Mesenchymal stem cell (in vitro differentiated cells and primary cell): ENCODE results near the gene KRT4.

Source experiments
- DNase-seq: peaks from one replicate; pipeline ENCODE4 v3.0.0-alpha.2; 2013
- H2AFZ ChIP-seq: one replicate; pipeline ENCODE4 v1.6.1; 2013; ENCODE audit warnings: low read depth, mild to moderate bottlenecking, control low read depth, inconsistent platforms, low read length, moderate library complexity
- H2AK5ac ChIP-seq: 2 replicates; pipeline ENCODE4 v1.6.1; 2013; ENCODE audit warnings: low read length, moderate library complexity, mild to moderate bottlenecking, inconsistent platforms; ENCODE audit not compliant: severe bottlenecking
- H2BK120ac ChIP-seq: one replicate; pipeline ENCODE4 v1.6.1; 2013; ENCODE audit warnings: low read depth, mild to moderate bottlenecking, inconsistent platforms, low read length, moderate library complexity
- H2BK12ac ChIP-seq, 2 experiments: one replicate each; pipeline ENCODE4 v1.6.1; 2013; ENCODE audit warnings: inconsistent platforms in 2 of 2, low read length in 2 of 2, mild to moderate bottlenecking in 2 of 2, moderate library complexity in 2 of 2, control low read depth in 1 of 2
- H2BK15ac ChIP-seq: one replicate; pipeline ENCODE4 v1.6.1; 2013; ENCODE audit warnings: mild to moderate bottlenecking, low read depth, inconsistent platforms; ENCODE audit not compliant: poor library complexity, severe bottlenecking
- H2BK5ac ChIP-seq: 2 replicates; pipeline ENCODE4 v1.6.1; 2013; ENCODE audit warnings: low read depth, mild to moderate bottlenecking, low read length, control low read depth, inconsistent platforms; ENCODE audit not compliant: poor library complexity, severe bottlenecking
- H3K14ac ChIP-seq, 2 experiments: one replicate each; pipeline ENCODE4 v1.6.1; 2013; ENCODE audit warnings: inconsistent platforms in 2 of 2, low read length in 2 of 2, control low read depth in 1 of 2, mild to moderate bottlenecking in 1 of 2, moderate library complexity in 1 of 2
- H3K18ac ChIP-seq, 2 experiments: one replicate each; pipeline ENCODE4 v1.6.1; 2013; ENCODE audit warnings: inconsistent platforms in 2 of 2, low read length in 2 of 2, control low read depth in 1 of 2, low read depth in 1 of 2, mild to moderate bottlenecking in 1 of 2
- H3K23ac ChIP-seq, 2 experiments: one replicate each; pipeline ENCODE4 v1.6.1; 2013; ENCODE audit warnings: inconsistent platforms in 2 of 2, low read length in 2 of 2, mild to moderate bottlenecking in 2 of 2, moderate library complexity in 2 of 2, control low read depth in 1 of 2
- H3K27ac ChIP-seq: 2 replicates; pipeline ENCODE4 v1.5.1; 2013; ENCODE audit warnings: mild to moderate bottlenecking, moderate library complexity, low read length, control low read depth, inconsistent platforms; ENCODE audit not compliant: poor library complexity, severe bottlenecking
- H3K27me3 ChIP-seq, 2 experiments: 2 replicates each; pipeline versions ENCODE4 v1.6.1 to v1.7.0; 2013; ENCODE audit warnings: low read length in 2 of 2, mild to moderate bottlenecking in 2 of 2, moderate library complexity in 2 of 2, control low read depth in 1 of 2, inconsistent platforms in 1 of 2; ENCODE audit not compliant: control insufficient read depth in 1 of 2, insufficient read depth in 1 of 2
- H3K36me3 ChIP-seq, 2 experiments: 2 replicates each; pipeline versions ENCODE4 v1.6.1 to v1.7.0; 2013; ENCODE audit warnings: low read length in 2 of 2, control low read depth in 1 of 2, inconsistent platforms in 1 of 2, low read depth in 1 of 2, mild to moderate bottlenecking in 1 of 2; ENCODE audit not compliant: insufficient read depth in 2 of 2, control insufficient read depth in 1 of 2
- H3K4ac ChIP-seq, 2 experiments: one replicate each; pipeline ENCODE4 v1.6.1; 2013; ENCODE audit warnings: inconsistent platforms in 2 of 2, low read length in 2 of 2, mild to moderate bottlenecking in 2 of 2, moderate library complexity in 2 of 2, control low read depth in 1 of 2, low read depth in 1 of 2
- H3K4me1 ChIP-seq: 2 replicates; pipeline ENCODE4 v1.6.1; 2013; ENCODE audit warnings: low read depth, low read length, control low read depth; ENCODE audit not compliant: control insufficient read depth, insufficient read depth
- H3K4me2 ChIP-seq: 2 replicates; pipeline ENCODE4 v1.6.1; 2013; ENCODE audit warnings: low read length, mild to moderate bottlenecking, inconsistent platforms; ENCODE audit not compliant: poor library complexity, severe bottlenecking
- H3K4me3 ChIP-seq, 2 experiments: 2 replicates each; pipeline versions ENCODE4 v1.5.1 to v1.7.0; 2013; ENCODE audit warnings: low read length in 2 of 2, mild to moderate bottlenecking in 2 of 2, control low read depth in 1 of 2, low read depth in 1 of 2; ENCODE audit not compliant: insufficient read depth in 1 of 2
- H3K79me1 ChIP-seq: replicated peaks from 2 replicates; pipeline ENCODE4 v1.6.1; 2013; ENCODE audit warnings: mild to moderate bottlenecking, control low read depth, low read length, inconsistent platforms; ENCODE audit not compliant: poor library complexity, severe bottlenecking
- H3K9ac ChIP-seq: 2 replicates; pipeline ENCODE4 v1.7.0; 2013; ENCODE audit warnings: mild to moderate bottlenecking, low read length, moderate library complexity
- H3K9me3 ChIP-seq: 2 replicates; pipeline ENCODE4 v1.7.0; 2013; ENCODE audit warnings: mild to moderate bottlenecking, low read length; ENCODE audit not compliant: control insufficient read depth
- H4K8ac ChIP-seq: one replicate; pipeline ENCODE4 v1.6.1; 2013; ENCODE audit warnings: inconsistent platforms, mild to moderate bottlenecking, low read length, moderate library complexity
- H4K91ac ChIP-seq: one replicate; pipeline ENCODE4 v1.6.1; 2013; ENCODE audit warnings: mild to moderate bottlenecking, low read length, inconsistent platforms
- WGBS: methylation state at CpG from one replicate; pipeline ENCODE4 v1.1.7; 2013; ENCODE audit warnings: mixed read lengths; 5-methylcytosine and 5-hydroxymethylcytosine counted together

KRT4 gene

GRCh38 chr12:52792185-52793029 lies 21.5 kb downstream of the KRT4 start:
- Histone ChIP-seq H3K23ac (no peak overlapping the region), H3K27ac (no peak overlapping the region), H2AFZ (no peak overlapping the region), H3K9me3 (no peaks in the 10 kb centered on the region), H3K9ac (no peak overlapping the region), H2BK5ac (no peak overlapping the region), H3K79me1 (no peaks in the 10 kb centered on the region), H3K4ac (no peak overlapping the region), H3K27me3 (peaks cover 11 to 60% of the 10 kb centered on the region in 2 experiments), H3K4me3 (no peak overlapping the region), H3K4me1 (no peaks in the 10 kb centered on the region), H3K14ac (no peak overlapping the region), H3K18ac (no peak overlapping the region), H4K8ac (no peak overlapping the region), H2BK12ac (no peak overlapping the region), H2AK5ac (no peak overlapping the region), H3K36me3 (no peaks in the 10 kb centered on the region), H3K4me2 (no peak overlapping the region), H2BK120ac (no peak overlapping the region), H2BK15ac (no peak overlapping the region), H4K91ac (no peak overlapping the region)
- WGBS = 86% methylated on average over 9 of the region's 10 CpGs
- DNase-seq = no peak

GRCh38 chr12:52791271-52792184 lies 22.4 kb downstream of the KRT4 start:
- H3K18ac ChIP-seq = no peak overlapping the region
- no peak overlapping the region for H4K91ac ChIP-seq
- H3K27me3 ChIP-seq = peaks cover 16 to 66% of the 10 kb centered on the region in 2 experiments
- 87% methylated on average over 12 of the region's 12 CpGs for WGBS
- H3K79me1 ChIP-seq = no peaks in the 10 kb centered on the region
- H3K23ac ChIP-seq = no peak overlapping the region
- H3K36me3 ChIP-seq = no peaks in the 10 kb centered on the region
- H3K4me2 ChIP-seq = no peak overlapping the region
- no peak overlapping the region for H2BK15ac ChIP-seq
- H2BK120ac ChIP-seq = no peak overlapping the region
- H3K4ac ChIP-seq = no peak overlapping the region
- no peak overlapping the region for H2AFZ ChIP-seq
- H3K4me1 ChIP-seq = no peaks in the 10 kb centered on the region
- DNase-seq = no peak
- H2AK5ac ChIP-seq = no peak overlapping the region
- H3K9ac ChIP-seq = no peak overlapping the region
- H2BK12ac ChIP-seq = no peak overlapping the region
- H3K14ac ChIP-seq = no peak overlapping the region
- H2BK5ac ChIP-seq = no peak overlapping the region
- no peak overlapping the region for H3K4me3 ChIP-seq
- H3K9me3 ChIP-seq = no peaks in the 10 kb centered on the region
- H4K8ac ChIP-seq = no peak overlapping the region
- no peak overlapping the region for H3K27ac ChIP-seq

- 67% methylated on average over 16 of the region's 19 CpGs for WGBS
- no peak overlapping the region for H3K9ac ChIP-seq
These were observed 23.3 kb downstream of the KRT4 start for GRCh38 chr12:52790427-52791270.

More at GRCh38 chr12:52790427-52791270, 23.3 kb downstream of the KRT4 start:
- H3K4ac ChIP-seq = no peak overlapping the region
- no peak overlapping the region for H3K18ac ChIP-seq
- no peak overlapping the region for H2BK12ac ChIP-seq
- H3K9me3 ChIP-seq = no peaks in the 10 kb centered on the region
- no peaks in the 10 kb centered on the region for H3K4me1 ChIP-seq
- no peak overlapping the region for H2BK120ac ChIP-seq
- H3K23ac ChIP-seq = no peak overlapping the region
- H3K4me3 ChIP-seq = peak overlapping the region in 1 of 2 experiments; percentile 51
- H3K4me2 ChIP-seq = no peak overlapping the region
- H2BK15ac ChIP-seq = no peak overlapping the region
- no peak overlapping the region for H3K14ac ChIP-seq
- no peaks in the 10 kb centered on the region for H3K36me3 ChIP-seq
- H2BK5ac ChIP-seq = no peak overlapping the region
- no peak overlapping the region for H4K8ac ChIP-seq
- no peak for DNase-seq
- H3K79me1 ChIP-seq = no peaks in the 10 kb centered on the region
- peaks cover 16 to 68% of the 10 kb centered on the region in 2 experiments for H3K27me3 ChIP-seq
- H4K91ac ChIP-seq = no peak overlapping the region
- H3K27ac ChIP-seq = no peak overlapping the region
- H2AFZ ChIP-seq = no peak overlapping the region
- H2AK5ac ChIP-seq = no peak overlapping the region
